CD4-positive, alpha-beta T cell treated with Interleukin-4 for 4 hours (primary cell): ENCODE measurements around the gene PLAAT2.
"Not testable (repeated sequence)": the region's sequence is repeated elsewhere in the genome, so short reads cannot be mapped to it uniquely, and the experiment has no call there.

Experiments used
- DNase-seq: peaks from one replicate; pipeline ENCODE4 v3.0.0-alpha.2; 2020

PLAAT2 gene

DNA sequence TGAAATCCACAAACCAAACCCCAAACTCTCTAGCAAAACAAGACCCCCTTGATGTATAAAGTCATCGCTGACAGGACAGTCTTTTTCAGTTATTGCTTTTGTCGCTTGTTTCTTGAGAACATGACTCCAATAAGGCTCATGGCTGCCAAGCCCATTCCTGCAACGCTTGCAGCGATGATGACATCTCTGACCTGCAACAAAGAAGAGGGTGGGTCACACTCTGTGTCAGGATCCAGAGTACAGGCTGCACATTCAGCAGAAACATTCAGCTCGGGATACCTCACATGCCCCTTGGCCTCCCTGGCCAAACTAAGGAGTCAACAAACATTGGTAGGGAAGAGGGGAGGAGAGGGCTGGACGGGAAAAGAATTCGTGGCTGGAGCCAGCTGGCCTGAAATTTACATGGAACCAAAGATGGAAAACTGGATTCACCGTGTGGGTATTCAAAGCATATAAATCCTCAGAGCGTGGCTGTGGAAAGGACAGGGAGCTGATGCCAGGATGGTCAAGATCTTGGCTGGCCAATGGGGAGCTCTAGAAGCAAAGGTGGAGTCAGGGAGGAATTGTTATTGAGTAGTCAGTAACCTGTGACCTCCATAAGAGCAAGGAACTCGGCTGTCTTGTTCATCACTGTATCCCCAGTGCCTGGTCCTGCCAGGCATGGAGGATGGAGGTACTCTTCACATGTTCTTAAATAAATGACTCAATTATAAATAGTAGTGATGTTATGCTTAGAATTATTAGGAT is 11.8 kb upstream of the PLAAT2 start:
- no peak for DNase-seq

DNA sequence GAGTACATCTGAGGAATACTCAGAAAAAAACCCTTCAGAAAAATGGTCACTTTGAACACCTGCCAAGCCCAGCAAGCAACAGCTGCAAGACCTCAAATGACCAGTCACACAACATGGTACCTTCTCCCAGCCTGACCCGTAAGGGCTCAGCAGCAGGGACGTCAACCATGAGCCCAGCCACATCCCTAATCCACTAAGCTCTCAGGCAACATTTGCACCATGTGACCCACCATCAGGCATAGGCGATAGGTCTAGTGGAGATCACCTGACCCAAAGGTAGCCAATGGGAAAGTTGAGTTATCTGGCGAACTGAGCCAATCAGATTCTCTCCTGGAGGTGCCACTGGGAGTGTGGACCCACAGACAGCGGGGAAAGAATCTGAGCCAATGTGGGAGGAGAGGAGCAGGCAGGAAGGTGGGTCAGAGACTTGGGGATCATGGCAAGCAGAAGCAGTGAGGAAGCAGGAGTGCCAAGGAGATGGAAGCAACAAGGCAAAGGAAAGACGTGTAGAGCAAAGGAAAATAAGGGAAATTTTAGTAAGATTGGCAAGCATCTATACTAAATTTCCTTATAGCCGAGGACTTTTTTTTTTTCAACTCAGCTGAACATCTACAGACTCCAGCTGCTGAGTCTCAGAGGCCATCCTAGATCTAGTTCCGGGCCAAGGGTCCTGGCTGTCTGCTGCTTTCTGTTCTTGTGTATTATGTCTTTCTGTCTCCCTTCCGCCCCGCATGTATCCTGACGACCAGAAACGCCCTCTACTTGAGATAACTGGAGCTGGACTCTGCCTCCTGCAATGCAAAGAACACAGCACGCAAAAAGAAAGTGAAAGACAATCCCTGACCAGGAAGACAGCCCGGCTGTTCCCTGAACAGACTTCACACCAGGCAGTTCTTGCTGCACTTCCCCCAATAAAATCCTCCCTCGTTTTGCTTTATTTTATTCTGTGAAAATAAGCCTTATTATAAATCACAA is 11.0 kb upstream of the PLAAT2 start:
- peak; percentile 53 for DNase-seq

- no peak for DNase-seq
Measured at GRCh38 chr11:63572026-63572688, 9.0 kb upstream of the PLAAT2 start.

DNA sequence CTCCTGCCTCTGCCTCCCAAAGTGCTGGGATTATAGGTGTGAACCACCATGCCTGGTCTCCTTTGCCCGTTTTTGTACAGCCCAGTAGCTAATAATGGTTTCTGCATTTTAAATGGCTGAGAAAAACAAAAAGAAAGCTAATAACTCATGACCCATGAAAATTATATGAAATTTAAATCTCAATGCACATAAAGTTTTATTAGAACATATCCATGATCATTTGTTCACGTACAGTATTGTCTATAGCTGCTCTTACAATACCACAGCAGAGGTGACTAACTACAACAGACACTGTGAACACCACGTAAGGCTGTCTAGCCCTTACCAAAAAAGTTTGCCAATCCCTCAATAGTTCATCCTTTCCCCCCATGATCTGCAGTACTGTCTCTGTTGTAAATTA is 6.4 kb upstream of the PLAAT2 start:
- DNase-seq = no peak

DNA sequence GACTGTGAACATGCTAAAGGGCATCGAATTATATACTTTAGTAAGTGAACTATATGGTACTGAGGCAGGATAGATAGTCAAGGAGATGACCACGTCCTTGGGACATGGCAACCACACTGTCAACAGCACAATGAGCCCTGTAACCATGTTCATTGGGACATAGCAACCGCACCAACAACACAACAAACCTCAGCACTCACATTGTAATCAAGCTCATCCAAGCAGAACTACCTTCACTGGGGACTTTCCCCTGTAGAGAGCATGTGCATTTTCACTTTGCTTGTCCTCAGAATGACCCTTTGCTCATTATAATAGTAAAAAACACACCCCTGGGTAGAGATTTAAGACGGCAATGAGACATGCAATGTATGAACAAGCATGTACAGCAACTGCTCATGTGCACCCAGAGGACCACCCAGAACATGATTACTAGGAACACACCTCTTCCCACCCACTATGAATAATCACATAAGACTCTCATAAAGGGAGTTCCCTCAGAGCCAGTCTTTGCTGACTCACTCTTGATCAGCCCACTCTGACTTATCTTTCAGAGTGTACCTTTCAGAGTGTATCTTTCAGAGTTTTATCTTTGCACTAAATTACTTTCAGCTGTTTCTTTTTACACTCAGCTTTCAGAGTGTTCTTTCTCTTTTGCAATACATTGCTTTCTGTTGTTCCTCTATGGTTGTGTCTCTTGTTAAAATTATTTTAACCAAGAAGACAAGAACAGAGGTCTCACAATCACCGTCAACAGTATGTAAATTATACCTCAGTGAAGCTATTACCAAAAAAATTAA is 4.1 kb upstream of the PLAAT2 start:
- DNase-seq = peak; percentile 97

DNA sequence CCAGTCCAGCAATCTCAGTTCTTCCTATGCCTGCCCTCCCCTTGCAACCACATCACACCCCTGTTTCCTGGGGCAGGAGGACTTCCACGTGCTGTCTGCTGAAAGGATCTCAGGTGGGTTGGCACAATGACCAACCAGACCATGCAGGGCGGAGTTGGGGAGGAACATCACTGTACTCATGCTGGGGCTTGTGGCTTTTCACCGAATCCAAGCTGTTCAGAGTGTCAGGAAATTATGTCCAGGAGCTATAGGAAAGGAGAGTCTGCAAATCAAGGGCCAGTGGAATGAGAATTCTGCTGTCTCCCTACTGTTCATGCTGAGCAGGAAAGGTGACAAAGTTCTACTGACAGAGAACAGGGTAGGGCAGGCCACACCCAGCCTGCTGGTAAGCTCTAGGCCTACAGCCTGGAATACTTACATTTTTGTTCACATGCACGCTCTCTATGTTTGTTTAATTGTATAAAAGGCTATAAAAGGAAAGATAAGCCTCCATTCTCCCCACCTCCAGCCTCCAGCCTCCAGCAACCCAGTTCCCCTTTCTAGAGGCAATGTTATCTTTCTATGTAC is 1.7 kb upstream of the PLAAT2 start:
- no peak for DNase-seq

- peak; percentile 65 for DNase-seq
Measured at GRCh38 chr11:63564056-63564774, 1.0 kb upstream of the PLAAT2 start.

DNA sequence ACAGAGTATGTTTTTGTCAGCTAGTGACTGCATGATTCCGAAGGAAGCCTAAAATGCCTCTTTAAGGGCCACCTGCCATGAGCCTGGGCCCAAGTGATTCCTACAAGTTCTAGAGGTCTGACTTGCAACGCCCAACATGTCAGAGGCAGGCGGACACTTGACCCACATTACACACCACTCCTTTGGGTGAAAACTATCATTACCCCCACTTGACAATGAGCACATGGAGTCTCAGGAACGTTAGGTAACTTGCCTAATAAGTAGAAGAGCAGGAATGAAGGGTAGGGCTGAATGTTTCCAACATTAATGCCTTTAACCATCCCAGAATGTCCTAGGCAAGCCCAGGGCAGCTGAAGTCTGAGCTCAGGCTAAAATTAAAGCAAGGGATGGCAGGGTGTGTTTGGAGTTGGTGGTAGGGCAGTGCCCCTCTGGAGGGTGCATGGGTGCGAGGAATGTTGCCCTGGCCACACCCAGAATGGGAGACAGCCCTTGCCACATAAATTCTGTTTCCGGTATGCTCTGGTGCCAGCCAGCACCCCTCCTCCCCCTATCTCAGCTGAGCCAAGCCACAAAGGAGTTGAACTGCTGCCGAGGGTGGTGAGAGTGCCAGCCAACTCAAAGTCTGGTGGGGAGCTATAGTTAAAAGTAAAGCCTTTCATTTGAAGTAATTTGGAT is 2.5 kb downstream of the PLAAT2 start:
- DNase-seq = peak; percentile 59

DNA sequence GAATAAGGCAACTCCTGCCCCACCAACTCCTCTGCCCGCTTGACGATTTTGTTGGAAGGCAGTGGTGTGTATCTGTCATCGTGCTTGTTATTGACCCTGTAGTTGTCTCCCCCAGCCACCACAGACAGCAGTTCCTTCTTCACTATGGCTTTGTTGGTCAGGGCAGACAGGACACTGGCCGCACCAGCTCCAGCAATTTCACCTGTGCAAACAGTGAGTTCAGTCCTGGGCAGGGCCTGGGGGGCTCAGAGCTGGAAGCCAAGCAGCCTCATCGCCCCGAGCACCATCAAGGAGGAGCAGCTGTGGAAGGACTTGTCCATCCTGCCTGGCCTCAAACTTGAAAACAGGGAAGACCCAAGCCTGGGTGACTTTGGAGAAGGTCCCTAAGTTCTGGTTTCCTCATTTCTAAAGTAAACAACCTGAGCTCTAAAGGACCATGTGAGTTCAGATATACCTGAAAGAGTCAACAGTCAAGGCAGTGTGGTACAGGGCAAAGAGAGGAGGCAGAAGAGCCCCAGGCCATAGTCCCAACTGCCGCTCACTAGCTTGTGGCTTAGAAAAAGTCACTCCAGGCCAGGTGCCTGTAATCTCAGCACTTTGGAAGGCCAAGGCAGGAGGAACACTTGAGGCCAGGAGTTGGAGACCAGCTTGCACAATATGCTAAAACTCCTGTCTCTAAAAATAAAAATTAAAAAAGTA is 4.6 kb downstream of the PLAAT2 start:
- no peak for DNase-seq

DNA sequence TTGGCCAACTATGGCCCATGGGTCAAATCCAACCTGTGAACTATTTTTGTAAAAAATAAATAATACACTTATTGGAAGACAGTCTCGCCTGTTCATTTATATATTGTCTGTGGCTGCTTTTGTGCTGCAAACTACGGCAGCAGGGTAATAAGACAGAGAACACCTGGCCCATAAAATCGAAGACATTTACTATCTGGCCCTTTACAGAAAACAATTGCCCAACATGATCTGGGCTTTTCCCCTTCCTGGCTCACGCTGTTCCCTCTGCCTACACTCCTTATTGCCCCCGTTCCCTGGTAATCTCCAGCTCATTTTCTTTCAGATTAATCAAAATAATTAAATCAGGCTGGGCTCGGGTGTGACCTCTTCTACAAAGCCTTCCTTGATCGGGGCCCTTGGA is 5.6 kb downstream of the PLAAT2 start:
- DNase-seq = no peak

- no peak for DNase-seq
Measured at GRCh38 chr11:63556404-63557013, 6.7 kb downstream of the PLAAT2 start.

- no peak for DNase-seq
Measured at GRCh38 chr11:63554877-63555223, 8.3 kb downstream of the PLAAT2 start.

GRCh38 chr11:63553759-63554158 is 9.4 kb downstream of the PLAAT2 start:
- DNase-seq = peak; percentile 81

- DNase-seq = no peak
Measured at GRCh38 chr11:63552921-63553320, 10.3 kb downstream of the PLAAT2 start.

DNA sequence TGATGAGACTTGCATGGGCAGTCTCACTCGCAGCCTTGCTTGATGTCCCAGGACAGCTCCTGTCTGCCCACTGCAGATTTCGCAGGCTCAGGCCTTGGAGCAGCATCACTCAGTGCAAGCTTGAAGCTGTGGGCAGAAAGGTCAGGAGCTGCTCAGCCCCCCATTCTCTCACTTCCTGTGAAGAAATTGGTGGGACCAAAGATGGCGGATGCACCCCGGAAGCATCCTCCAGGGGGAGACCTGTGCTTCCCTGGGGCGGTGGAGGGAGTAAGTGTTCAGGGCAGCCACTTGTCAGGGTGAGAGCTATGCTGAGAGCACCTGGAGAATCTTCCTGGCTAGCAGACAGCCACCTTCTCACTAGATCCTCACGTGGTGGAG is 11.3 kb downstream of the PLAAT2 start:
- DNase-seq = peak; percentile 35

DNA sequence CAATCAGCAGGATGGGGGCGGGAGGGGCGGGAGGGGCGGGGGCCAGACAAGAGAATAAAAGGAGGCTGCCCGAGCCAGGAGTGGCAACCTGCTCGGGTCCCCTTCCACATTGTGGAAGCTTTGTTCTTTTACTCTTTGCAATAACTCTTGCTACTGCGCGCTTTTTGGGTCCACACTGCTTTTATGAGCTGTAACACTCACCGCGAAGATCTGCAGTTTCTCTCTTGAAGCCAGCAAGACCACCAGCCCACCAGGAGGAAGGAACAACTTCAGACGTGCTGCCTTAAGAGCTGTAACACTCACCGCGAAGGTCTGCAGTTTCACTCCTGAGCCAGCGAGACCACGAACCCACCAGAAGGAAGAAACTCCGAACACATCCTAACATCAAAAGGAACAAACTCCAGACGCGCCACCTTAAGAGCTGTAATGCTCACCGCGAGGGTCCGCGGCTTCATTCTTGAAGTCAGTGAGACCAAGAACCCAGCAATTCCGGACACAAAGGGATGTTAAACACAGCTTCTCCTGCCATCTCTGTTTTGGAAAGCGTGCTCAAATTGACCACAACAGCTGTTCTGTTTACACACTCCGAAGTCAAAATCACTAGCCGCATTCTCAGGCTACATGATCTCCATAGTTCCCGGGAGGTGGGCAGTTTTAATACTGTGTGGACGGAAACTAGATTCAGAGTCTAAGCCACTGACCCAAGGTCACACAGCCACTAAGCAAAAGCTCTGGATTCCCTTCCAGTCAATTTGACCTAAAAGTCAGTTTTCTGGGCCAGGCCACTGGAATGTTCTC is 11.9 kb downstream of the PLAAT2 start:
- DNase-seq = peak; percentile 55

DNA sequence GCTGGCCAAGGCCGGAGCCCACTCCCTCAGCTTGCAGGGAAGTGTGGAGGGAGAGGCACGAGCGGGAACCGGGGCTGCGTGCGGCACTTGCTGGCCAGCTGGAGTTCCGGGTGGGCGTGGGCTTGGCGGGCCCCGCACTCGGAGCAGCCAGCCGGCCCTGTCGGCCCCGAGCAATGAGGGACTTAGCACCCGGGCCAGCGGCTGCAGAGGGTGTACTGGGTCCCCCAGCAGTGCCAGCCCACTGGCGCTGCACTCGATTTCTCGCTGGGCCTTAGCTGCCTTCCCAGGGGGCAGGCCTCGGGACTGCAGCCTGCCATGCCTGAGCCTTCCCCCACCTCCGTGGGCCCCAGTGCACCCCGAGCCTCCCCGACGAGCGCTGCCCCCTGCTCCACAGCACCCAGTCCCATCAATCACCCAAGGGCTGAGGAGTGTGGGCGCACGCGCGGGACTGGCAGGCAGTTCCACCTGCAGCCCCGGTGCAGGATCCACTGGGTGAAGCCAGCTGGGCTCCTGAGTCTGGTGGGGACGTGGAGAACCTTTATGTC is 13.0 kb downstream of the PLAAT2 start:
- DNase-seq = not testable (repeated sequence)

DNA sequence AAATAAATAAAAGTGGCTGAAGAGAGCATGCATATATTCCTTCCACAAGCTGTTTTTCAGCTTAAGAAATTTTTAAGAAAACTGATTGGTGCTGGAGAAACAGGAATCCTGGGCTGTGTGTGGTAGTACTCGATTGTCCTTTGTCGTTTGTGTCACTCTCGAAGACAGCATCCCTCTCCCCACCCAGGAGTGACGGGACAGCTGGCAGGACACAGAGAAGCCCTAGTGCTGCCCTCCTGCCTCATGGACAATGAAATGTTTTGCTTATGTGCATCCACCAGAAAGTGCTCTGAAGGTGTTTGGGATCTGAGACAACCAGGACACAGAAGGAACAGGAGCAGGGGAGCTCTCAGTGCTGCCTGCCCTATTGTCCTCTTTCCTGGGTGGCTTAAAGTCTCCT is 13.8 kb downstream of the PLAAT2 start:
- DNase-seq = no peak

- no peak for DNase-seq
Measured at GRCh38 chr11:63548178-63548577, 15.0 kb downstream of the PLAAT2 start.
